ENCODE data around the gene COL23A1. TPM values are rescaled to one million over a fixed set of nuclear protein-coding genes. Genes with fewer than 3 reads are reported as not detected.

The COL23A1 gene
- polyA plus RNA-seq, 3 donors, result 0.11 to 0.21 TPM; not detected in 1

DNA sequence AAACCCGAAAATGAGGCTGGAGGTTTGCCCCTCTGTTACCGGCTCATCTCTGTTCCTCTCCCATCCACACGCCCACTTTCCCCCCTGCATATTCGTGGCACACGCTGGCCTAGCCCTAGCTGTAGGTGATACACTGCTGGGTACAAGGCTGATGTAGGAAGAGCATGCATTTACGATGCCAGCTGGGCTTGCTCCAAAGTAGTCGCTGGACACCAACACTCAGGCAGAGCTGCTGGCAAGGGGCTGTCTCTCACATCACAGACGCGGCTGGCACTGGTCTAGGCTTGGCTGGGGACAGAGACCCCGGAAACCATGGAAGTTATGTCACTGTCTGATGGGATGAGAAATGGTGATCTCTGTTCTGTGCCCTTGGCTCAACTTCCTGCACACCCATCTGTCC is 347.8 kb downstream of the COL23A1 start:
- H3K9me3 Mint-ChIP-seq, result peaks cover 0 to 2% (median 0%) of the 10 kb centered on the region in 7 donors
- no peak overlapping the region for H2AFZ ChIP-seq (ENCODE audit: insufficient read depth, low read depth, low read length, poor library complexity, severe bottlenecking)
- no peaks in the 10 kb centered on the region for H3K79me2 ChIP-seq (ENCODE audit: insufficient read depth, low read length)
- TF ChIP-seq, protein P1, sequence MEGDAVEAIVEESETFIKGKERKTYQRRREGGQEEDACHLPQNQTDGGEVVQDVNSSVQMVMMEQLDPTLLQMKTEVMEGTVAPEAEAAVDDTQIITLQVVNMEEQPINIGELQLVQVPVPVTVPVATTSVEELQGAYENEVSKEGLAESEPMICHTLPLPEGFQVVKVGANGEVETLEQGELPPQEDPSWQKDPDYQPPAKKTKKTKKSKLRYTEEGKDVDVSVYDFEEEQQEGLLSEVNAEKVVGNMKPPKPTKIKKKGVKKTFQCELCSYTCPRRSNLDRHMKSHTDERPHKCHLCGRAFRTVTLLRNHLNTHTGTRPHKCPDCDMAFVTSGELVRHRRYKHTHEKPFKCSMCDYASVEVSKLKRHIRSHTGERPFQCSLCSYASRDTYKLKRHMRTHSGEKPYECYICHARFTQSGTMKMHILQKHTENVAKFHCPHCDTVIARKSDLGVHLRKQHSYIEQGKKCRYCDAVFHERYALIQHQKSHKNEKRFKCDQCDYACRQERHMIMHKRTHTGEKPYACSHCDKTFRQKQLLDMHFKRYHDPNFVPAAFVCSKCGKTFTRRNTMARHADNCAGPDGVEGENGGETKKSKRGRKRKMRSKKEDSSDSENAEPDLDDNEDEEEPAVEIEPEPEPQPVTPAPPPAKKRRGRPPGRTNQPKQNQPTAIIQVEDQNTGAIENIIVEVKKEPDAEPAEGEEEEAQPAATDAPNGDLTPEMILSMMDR (IDR thresholded peaks at IDR 0.05), result no peak
- H3K4me3 ChIP-seq (replicated peaks in 1 of 3; ENCODE audit: low read depth in 2 of 3, low read length in 3 of 3), result no peak overlapping the region
- intact Hi-C loops (cut with micrococcal nuclease), result no loop called here
- 86% methylated on average over 4 of the region's 10 CpGs for WGBS (ENCODE audit: insufficient coverage)
- H3K36me3 ChIP-seq (replicated peaks in 1 of 2; ENCODE audit: control insufficient read depth in 1 of 2, insufficient read depth in 2 of 2, low read length in 2 of 2), result no peaks in the 10 kb centered on the region
- no peak overlapping the region for H3K27ac ChIP-seq (ENCODE audit: low read depth in 1 of 2, low read length in 2 of 2)
- peak overlapping the region in 2 of 7 donors; percentile 76 to 77 for H3K27ac Mint-ChIP-seq
- H3K9me3 ChIP-seq (replicated peaks in 1 of 2; ENCODE audit: control insufficient read depth in 1 of 2, insufficient read depth in 1 of 2, low read length in 2 of 2), result no peaks in the 10 kb centered on the region
- H3K4me2 ChIP-seq (replicated peaks; ENCODE audit: extremely low read depth, low read length, poor library complexity, severe bottlenecking), result no peak overlapping the region
- H3K4me1 ChIP-seq (ENCODE audit: control insufficient read depth in 1 of 2, insufficient read depth in 2 of 2, low read length in 2 of 2), result peaks cover 59 to 65% of the 10 kb centered on the region in 2 donors
- peaks cover 0 to 2% (median 2%) of the 10 kb centered on the region in 3 donors for H3K27me3 Mint-ChIP-seq (ENCODE audit: low read depth in 3 of 3)
- H3K27me3 ChIP-seq (ENCODE audit: control insufficient read depth in 2 of 2, insufficient read depth in 2 of 2, low read length in 2 of 2), result no peaks in the 10 kb centered on the region
- no peak overlapping the region for H3K9ac ChIP-seq (ENCODE audit: insufficient read depth, low read length, poor library complexity, severe bottlenecking)
- no peak overlapping the region for H3K4me3 Mint-ChIP-seq
- H3K4me1 Mint-ChIP-seq, result peaks cover 47% of the 10 kb centered on the region
- H3K36me3 Mint-ChIP-seq, result no peaks in the 10 kb centered on the region
- no peak for DNase-seq
- no peaks in the 10 kb centered on the region for H4K20me1 ChIP-seq (ENCODE audit: insufficient read depth, low read length)

DNA sequence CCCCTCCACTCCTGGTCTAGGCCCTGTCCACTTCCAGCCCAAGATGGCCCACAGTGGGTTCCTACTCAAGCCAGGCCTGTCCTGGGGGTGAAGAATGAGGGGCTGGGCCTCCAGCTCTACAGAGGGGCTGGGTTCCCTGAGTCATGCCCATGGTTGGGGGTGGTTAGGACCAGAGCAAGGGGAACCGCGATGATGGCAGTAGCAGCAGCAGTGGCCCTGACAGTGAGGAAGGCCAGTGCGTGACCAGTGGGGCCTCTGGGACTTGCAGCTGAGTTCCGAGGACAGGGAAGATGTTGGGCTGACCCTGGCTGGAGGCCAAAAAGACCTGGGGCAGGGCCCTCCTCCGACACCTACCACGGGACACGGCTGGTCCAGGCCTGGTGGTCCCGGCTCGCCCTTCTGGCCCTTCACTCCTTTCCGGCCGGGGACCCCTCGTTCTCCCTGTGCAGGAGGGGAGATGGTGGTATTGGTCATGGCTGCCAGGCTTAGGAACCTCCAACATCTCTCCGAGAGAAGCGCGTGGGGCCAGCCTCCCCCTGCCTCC is 348.4 kb downstream of the COL23A1 start:
- Histone ChIP-seq H2AFZ (ENCODE audit: insufficient read depth, low read depth, low read length, poor library complexity, severe bottlenecking) (peak overlapping the region; percentile 79), H3K27ac (ENCODE audit: low read depth in 1 of 2, low read length in 2 of 2) (peak overlapping the region; percentile 62 to 83), H3K4me2 (replicated peaks; ENCODE audit: extremely low read depth, low read length, poor library complexity, severe bottlenecking) (peak overlapping the region; percentile 59), H3K36me3 (replicated peaks in 1 of 2; ENCODE audit: control insufficient read depth in 1 of 2, insufficient read depth in 2 of 2, low read length in 2 of 2) (no peaks in the 10 kb centered on the region), H3K4me3 (replicated peaks in 1 of 3; ENCODE audit: low read depth in 2 of 3, low read length in 3 of 3) (peak overlapping the region in 1 of 3 experiments; percentile 45), H3K27me3 (ENCODE audit: control insufficient read depth in 2 of 2, insufficient read depth in 2 of 2, low read length in 2 of 2) (no peaks in the 10 kb centered on the region), H3K79me2 (ENCODE audit: insufficient read depth, low read length) (no peaks in the 10 kb centered on the region), H3K9ac (ENCODE audit: insufficient read depth, low read length, poor library complexity, severe bottlenecking) (peak overlapping the region; percentile 46), H4K20me1 (ENCODE audit: insufficient read depth, low read length) (no peaks in the 10 kb centered on the region), H3K9me3 (replicated peaks in 1 of 2; ENCODE audit: control insufficient read depth in 1 of 2, insufficient read depth in 1 of 2, low read length in 2 of 2) (no peaks in the 10 kb centered on the region), H3K4me1 (ENCODE audit: control insufficient read depth in 1 of 2, insufficient read depth in 2 of 2, low read length in 2 of 2) (peaks cover 65 to 71% of the 10 kb centered on the region in 2 donors)
- peak overlapping the region in 1 of 2 donors; percentile 77 for H3K4me3 Mint-ChIP-seq
- H3K9me3 Mint-ChIP-seq, result peaks cover 0 to 2% (median 0%) of the 10 kb centered on the region in 7 donors
- H3K27ac Mint-ChIP-seq, result peak overlapping the region in 2 of 7 donors; percentile 90 to 93
- TF ChIP-seq, protein P1 (IDR thresholded peaks at IDR 0.05), result no peak
- 15% methylated on average over 5 of the region's 15 CpGs for WGBS (ENCODE audit: insufficient coverage)
- H3K4me1 Mint-ChIP-seq, result peaks cover 54% of the 10 kb centered on the region
- H3K36me3 Mint-ChIP-seq, result no peaks in the 10 kb centered on the region
- H3K27me3 Mint-ChIP-seq (ENCODE audit: low read depth in 3 of 3), result peaks cover 0 to 2% (median 2%) of the 10 kb centered on the region in 3 donors
- intact Hi-C loops (cut with micrococcal nuclease), result no loop called here
- peak in 2 of 3 donors; percentile 52 to 60 for DNase-seq
